Activated CD4-positive, alpha-beta T cell treated with anti-CD3 and anti-CD28 coated beads for 36 hours (primary cell): Measurements from ENCODE around the gene PIK3R1. TPM values are rescaled to one million over a fixed set of nuclear protein-coding genes. Genes with fewer than 3 reads are reported as not detected.

Experiments used
- ATAC-seq: fragments of 200-7000 bp; cut with Tn5 transposase; one replicate; pipeline ENCODE4 v1.10.0; 2021; ENCODE audit warnings: mild to moderate bottlenecking, moderate library complexity
- CTCF ChIA-PET: fragments of 350-600 bp; sonication (Branson Sonifier 250); formaldehyde crosslinking; loops from one replicate; lab custom pipeline; 2021; ENCODE audit warnings: antibody characterized with exemption; lab: Charles Lee
- POLR2A ChIA-PET: fragments of 350-600 bp; sonication (Branson Sonifier 250); formaldehyde crosslinking; loops from one replicate; lab custom pipeline; 2021; ENCODE audit warnings: antibody characterized with exemption, inconsistent platforms; lab: Charles Lee
- DNase-seq: peaks from one replicate; pipeline ENCODE4 v3.0.0-alpha.2; 2020
- H3K27ac Mint-ChIP-seq: one replicate; pipeline ENCODE4 v1.8.0; 2021; ENCODE audit warnings: mixed read lengths
- H3K27me3 Mint-ChIP-seq: one replicate; pipeline ENCODE4 v1.8.0; 2021; ENCODE audit warnings: mixed read lengths
- H3K36me3 Mint-ChIP-seq: one replicate; pipeline ENCODE4 v1.8.0; 2021; ENCODE audit warnings: low read depth, mixed read lengths
- H3K4me1 Mint-ChIP-seq: one replicate; pipeline ENCODE4 v1.8.0; 2021; ENCODE audit warnings: mixed read lengths
- H3K4me3 Mint-ChIP-seq: one replicate; pipeline ENCODE4 v1.8.0; 2021; ENCODE audit warnings: mild to moderate bottlenecking, moderate library complexity, mixed read lengths
- H3K9me3 Mint-ChIP-seq: one replicate; pipeline ENCODE4 v1.8.0; 2021; ENCODE audit warnings: low read depth, mixed read lengths
- intact Hi-C, 2 experiments: fragments of 100-400 bp; cut with DNase I in 1 of 2; cut with micrococcal nuclease in 1 of 2; formaldehyde crosslinking; loops; one replicate each; pipeline versions ENCODE4 v1.14.2 to v1.15.1; 2022 to 2024; cut with DNase I, micrococcal nuclease
- total RNA-seq, 2 experiments: library from RNA; stranded (reverse); gene quantifications; one replicate each; pipeline ENCODE4 v1.2.3, GENCODE V29; 2021

Gene PIK3R1
- total RNA-seq, 2 experiments from 2014 or later: 40.0 to 49.0 TPM

- POLR2A ChIA-PET: no interaction called here
Observed at GRCh38 chr5:68260467-68260866, 44.9 kb downstream of the PIK3R1 start.

GRCh38 chr5:68261169-68261568 lies 45.6 kb downstream of the PIK3R1 start:
- POLR2A ChIA-PET: interaction anchor here (0.7 kb wide), 2 partner anchors 14 to 1095 kb away, joined by 7 to 9 read pairs; no protein-coding TSS in a partner anchor
- ATAC-seq (no peak), DNase-seq (no peak)
- H3K27me3 Mint-ChIP-seq: no peaks in the 10 kb centered on the region
- peak overlapping the region; percentile 19 for H3K27ac Mint-ChIP-seq
- intact Hi-C loops: no loop called here
- peaks cover 4% of the 10 kb centered on the region for H3K36me3 Mint-ChIP-seq
- peaks cover 86% of the 10 kb centered on the region for H3K4me1 Mint-ChIP-seq
- no peaks in the 10 kb centered on the region for H3K9me3 Mint-ChIP-seq
- CTCF ChIA-PET: interaction anchor here (0.7 to 1.5 kb wide), 3 partner anchors 10 to 316 kb away, joined by 3 to 4 read pairs (median 3); no protein-coding TSS in a partner anchor
- H3K4me3 Mint-ChIP-seq: no peak overlapping the region

More at GRCh38 chr5:68260467-68260866, 44.9 kb downstream of the PIK3R1 start:
- no peaks in the 10 kb centered on the region for H3K27me3 Mint-ChIP-seq
- CTCF ChIA-PET: interaction anchor here (1.2 to 4.1 kb wide), 2 partner anchors 9 to 13 kb away, joined by 3 to 13 read pairs; no protein-coding TSS in a partner anchor
- peaks cover 4% of the 10 kb centered on the region for H3K36me3 Mint-ChIP-seq
- no peak overlapping the region for H3K4me3 Mint-ChIP-seq
- intact Hi-C loops: no loop called here
- peak overlapping the region; percentile 77 for H3K27ac Mint-ChIP-seq
- DNase-seq (no peak), ATAC-seq (peak; percentile 80)
- peaks cover 84% of the 10 kb centered on the region for H3K4me1 Mint-ChIP-seq
- no peaks in the 10 kb centered on the region for H3K9me3 Mint-ChIP-seq

- H3K9me3 Mint-ChIP-seq: no peaks in the 10 kb centered on the region
Observed at GRCh38 chr5:68261569-68262065, 46.1 kb downstream of the PIK3R1 start.

GRCh38 chr5:68264024-68264956 lies 48.7 kb downstream of the PIK3R1 start:
- Mint-ChIP-seq H3K27ac (no peak overlapping the region), H3K4me1 (peaks cover 84% of the 10 kb centered on the region), H3K36me3 (no peaks in the 10 kb centered on the region), H3K9me3 (no peaks in the 10 kb centered on the region), H3K27me3 (no peaks in the 10 kb centered on the region), H3K4me3 (no peak overlapping the region)
- DNase-seq (no peak), ATAC-seq (no peak)
- POLR2A ChIA-PET: interaction anchor here (0.9 kb wide), 1 partner anchor 16 kb away, joined by 3 read pairs; no protein-coding TSS in a partner anchor
- intact Hi-C loops: no loop called here
- CTCF ChIA-PET: interaction anchor here (0.6 to 1.8 kb wide), 6 partner anchors 8 to 1016 kb away, joined by 3 to 6 read pairs (median 3); no protein-coding TSS in a partner anchor

More at GRCh38 chr5:68261569-68262065, 46.1 kb downstream of the PIK3R1 start:
- ChIA-PET POLR2A (interaction anchor here (0.7 kb wide), 2 partner anchors 14 to 1095 kb away, joined by 7 to 9 read pairs; no protein-coding TSS in a partner anchor), CTCF (interaction anchor here (0.7 to 1.5 kb wide), 4 partner anchors 9 to 316 kb away, joined by 3 to 4 read pairs (median 3); no protein-coding TSS in a partner anchor)
- intact Hi-C loops: no loop called here
- DNase-seq (no peak), ATAC-seq (no peak)
- no peak overlapping the region for H3K4me3 Mint-ChIP-seq
- H3K27me3 Mint-ChIP-seq: no peaks in the 10 kb centered on the region
- peaks cover 4% of the 10 kb centered on the region for H3K36me3 Mint-ChIP-seq
- peak overlapping the region; percentile 77 for H3K27ac Mint-ChIP-seq
- H3K4me1 Mint-ChIP-seq: peaks cover 86% of the 10 kb centered on the region

- H3K27me3 Mint-ChIP-seq: no peaks in the 10 kb centered on the region
- POLR2A ChIA-PET: no interaction called here
- intact Hi-C loops: no loop called here
- CTCF ChIA-PET: interaction anchor here (0.6 to 7.8 kb wide), 3 partner anchors 12 to 1452 kb away, joined by 3 to 40 read pairs (median 3); no protein-coding TSS in a partner anchor
- ATAC-seq (no peak), DNase-seq (no peak)
- H3K9me3 Mint-ChIP-seq: no peaks in the 10 kb centered on the region
- peak overlapping the region; percentile 57 for H3K27ac Mint-ChIP-seq
- H3K4me1 Mint-ChIP-seq: peaks cover 82% of the 10 kb centered on the region
- H3K4me3 Mint-ChIP-seq: no peak overlapping the region
- H3K36me3 Mint-ChIP-seq: no peaks in the 10 kb centered on the region
Observed at GRCh38 chr5:68265347-68265746, 49.8 kb downstream of the PIK3R1 start.

GRCh38 chr5:68265822-68266395 lies 50.4 kb downstream of the PIK3R1 start:
- no peak for ATAC-seq
- Mint-ChIP-seq H3K27me3 (no peaks in the 10 kb centered on the region), H3K4me1 (peaks cover 81% of the 10 kb centered on the region), H3K9me3 (no peaks in the 10 kb centered on the region), H3K4me3 (no peak overlapping the region), H3K36me3 (no peaks in the 10 kb centered on the region), H3K27ac (peak overlapping the region; percentile 35)
- intact Hi-C loops: no loop called here
- CTCF ChIA-PET: interaction anchor here (1.0 to 7.8 kb wide), 2 partner anchors 13 to 1452 kb away, joined by 3 to 40 read pairs; no protein-coding TSS in a partner anchor
- POLR2A ChIA-PET: no interaction called here
- no peak for DNase-seq

- H3K4me3 Mint-ChIP-seq: no peak overlapping the region
- POLR2A ChIA-PET: no interaction called here
- H3K27me3 Mint-ChIP-seq: no peaks in the 10 kb centered on the region
- ATAC-seq (no peak), DNase-seq (no peak)
- H3K9me3 Mint-ChIP-seq: no peaks in the 10 kb centered on the region
- CTCF ChIA-PET: interaction anchor here (0.7 to 7.8 kb wide), 4 partner anchors 14 to 1453 kb away, joined by 3 to 43 read pairs (median 22); no protein-coding TSS in a partner anchor
- H3K27ac Mint-ChIP-seq: peak overlapping the region; percentile 37
- no peaks in the 10 kb centered on the region for H3K36me3 Mint-ChIP-seq
- intact Hi-C loops: no loop called here
- peaks cover 82% of the 10 kb centered on the region for H3K4me1 Mint-ChIP-seq
Observed at GRCh38 chr5:68266457-68266856, 50.9 kb downstream of the PIK3R1 start.

GRCh38 chr5:68267066-68267465 lies 51.5 kb downstream of the PIK3R1 start:
- peaks cover 82% of the 10 kb centered on the region for H3K4me1 Mint-ChIP-seq
- intact Hi-C loops: no loop called here
- POLR2A ChIA-PET: no interaction called here

GRCh38 chr5:68268101-68268851 lies 52.7 kb downstream of the PIK3R1 start:
- intact Hi-C loops: no loop called here
- DNase-seq: no peak
- Mint-ChIP-seq H3K36me3 (peaks cover 2% of the 10 kb centered on the region), H3K9me3 (no peaks in the 10 kb centered on the region), H3K27ac (peak overlapping the region; percentile 69), H3K4me1 (peaks cover 84% of the 10 kb centered on the region), H3K27me3 (no peaks in the 10 kb centered on the region), H3K4me3 (no peak overlapping the region)
- ChIA-PET POLR2A (interaction anchor here (0.6 kb wide), 2 partner anchors 25 to 156 kb away, joined by 3 to 4 read pairs; no protein-coding TSS in a partner anchor), CTCF (interaction anchor here (0.7 to 7.8 kb wide), 4 partner anchors 16 to 189 kb away, joined by 3 to 43 read pairs (median 22); no protein-coding TSS in a partner anchor)
- ATAC-seq: peak; percentile 50

More at GRCh38 chr5:68267066-68267465, 51.5 kb downstream of the PIK3R1 start:
- Mint-ChIP-seq H3K27ac (peak overlapping the region; percentile 24), H3K36me3 (no peaks in the 10 kb centered on the region), H3K27me3 (no peaks in the 10 kb centered on the region), H3K4me3 (no peak overlapping the region), H3K9me3 (no peaks in the 10 kb centered on the region)
- CTCF ChIA-PET: interaction anchor here (0.6 to 7.8 kb wide), 4 partner anchors 14 to 1047 kb away, joined by 3 to 43 read pairs (median 22); no protein-coding TSS in a partner anchor
- ATAC-seq (no peak), DNase-seq (no peak)

- peaks cover 4% of the 10 kb centered on the region for H3K36me3 Mint-ChIP-seq
- H3K9me3 Mint-ChIP-seq: no peaks in the 10 kb centered on the region
- intact Hi-C loops: no loop called here
- H3K27me3 Mint-ChIP-seq: no peaks in the 10 kb centered on the region
- ChIA-PET CTCF (interaction anchor here (0.9 to 7.8 kb wide), 4 partner anchors 13 to 19 kb away, joined by 3 to 43 read pairs (median 22); no protein-coding TSS in a partner anchor), POLR2A (no interaction called here)
- no peak overlapping the region for H3K4me3 Mint-ChIP-seq
- peak overlapping the region; percentile 69 for H3K27ac Mint-ChIP-seq
- H3K4me1 Mint-ChIP-seq: peaks cover 85% of the 10 kb centered on the region
- DNase-seq (no peak), ATAC-seq (no peak)
Observed at GRCh38 chr5:68268852-68269130, 53.2 kb downstream of the PIK3R1 start.
